GM21515 (cell line): Measurements from ENCODE around the gene FAM32A.

ENCODE experiments used
- ATAC-seq: cut with Tn5 transposase; IDR thresholded peaks from one replicate; pipeline ENCODE4 v1.9.1; 2021; ENCODE audit not compliant: unreplicated experiment

Gene FAM32A

GRCh38 chr19:16224293-16225045, 39.3 kb downstream of the FAM32A start:
- no peak for ATAC-seq

GRCh38 chr19:16225279-16226183, 40.3 kb downstream of the FAM32A start:
- no peak for ATAC-seq

GRCh38 chr19:16226184-16226591, 41.0 kb downstream of the FAM32A start:
- no peak for ATAC-seq

- ATAC-seq = no peak
Measured at GRCh38 chr19:16226878-16227836, 41.9 kb downstream of the FAM32A start.

- ATAC-seq = no peak
Measured at GRCh38 chr19:16227837-16228636, 42.8 kb downstream of the FAM32A start.

- no peak for ATAC-seq
Measured at GRCh38 chr19:16228637-16229321, 43.6 kb downstream of the FAM32A start.

- ATAC-seq = no peak
Measured at GRCh38 chr19:16229322-16229641, 44.1 kb downstream of the FAM32A start.

- ATAC-seq = no peak
Measured at GRCh38 chr19:16232127-16232526, 46.9 kb downstream of the FAM32A start.

- no peak for ATAC-seq
Measured at GRCh38 chr19:16232568-16232967, 47.4 kb downstream of the FAM32A start.

GRCh38 chr19:16233081-16233776, 48.0 kb downstream of the FAM32A start:
- no peak for ATAC-seq

- ATAC-seq = no peak
Measured at GRCh38 chr19:16233836-16234551, 48.8 kb downstream of the FAM32A start.

- ATAC-seq = no peak
Measured at GRCh38 chr19:16234552-16235445, 49.6 kb downstream of the FAM32A start.

- ATAC-seq = no peak
Measured at GRCh38 chr19:16235811-16236652, 50.8 kb downstream of the FAM32A start.
